ENCODE data around the gene ZDHHC14. TPM values are rescaled to one million over a fixed set of nuclear protein-coding genes. Genes with fewer than 3 reads are reported as not detected.

Gene ZDHHC14
- polyA plus RNA-seq, 1 donor (not counting 4 experiments of a cell fraction or from before 2014, with no cell fraction given): 6.4 TPM

GRCh38 chr6:157673596-157673995 lies 292.6 kb downstream of the ZDHHC14 start:
- Histone ChIP-seq H3K36me3 (ENCODE audit: control insufficient read depth in 2 of 2, extremely low read depth in 1 of 2, insufficient read depth in 2 of 2, low read length in 2 of 2) (no peaks in the 10 kb centered on the region), H3K9ac (ENCODE audit: control insufficient read depth, extremely low read depth, insufficient read depth, low read length) (no peak overlapping the region), H4K20me1 (ENCODE audit: control insufficient read depth, extremely low read depth, insufficient read depth, low read length) (no peaks in the 10 kb centered on the region), H3K4me2 (ENCODE audit: control insufficient read depth, extremely low read depth, insufficient read depth, low read depth, low read length) (no peak overlapping the region), H3K27me3 (ENCODE audit: control insufficient read depth, extremely low read depth, insufficient read depth, low read length) (no peaks in the 10 kb centered on the region), H2AFZ (ENCODE audit: control insufficient read depth, low read length) (no peak overlapping the region), H3K4me3 (ENCODE audit: control insufficient read depth in 2 of 3, extremely low read depth in 1 of 3, insufficient read depth in 2 of 3, low read depth in 1 of 3, low read length in 3 of 3) (no peak overlapping the region), H3K9me1 (ENCODE audit: control insufficient read depth, extremely low read depth, insufficient read depth, low read length) (no peaks in the 10 kb centered on the region), H3K79me2 (ENCODE audit: control insufficient read depth, insufficient read depth, low read length) (no peaks in the 10 kb centered on the region), H3K9me3 (ENCODE audit: control insufficient read depth, low read depth, low read length) (no peaks in the 10 kb centered on the region), H3K4me1 (ENCODE audit: control insufficient read depth, extremely low read depth, insufficient read depth, low read length) (peaks cover 10% of the 10 kb centered on the region), H3K27ac (ENCODE audit: control insufficient read depth, insufficient read depth, low read length) (no peak overlapping the region)
- dilution Hi-C loops (cut with MboI; ENCODE audit: extremely low pct_ligation_motif_present, low sequenced_read_pairs): no loop called here
- TF ChIP-seq CTCF (optimal IDR thresholded peaks at IDR 0.05 in 1 of 3, IDR thresholded peaks at IDR 0.05 in 1 of 3, conservative IDR thresholded peaks at IDR 0.05 in 1 of 3; ENCODE audit: extremely low read depth in 1 of 3, insufficient read depth in 2 of 3, low read length in 3 of 3): no peak
- no peak for TF ChIP-seq EZH2 (IDR thresholded peaks at IDR 0.05; ENCODE audit: low read length)
- no peak for FAIRE-seq
- no peak for DNase-seq (ENCODE audit: low read depth, low spot score)

- H3K9me3 ChIP-seq (ENCODE audit: control insufficient read depth, low read depth, low read length): no peaks in the 10 kb centered on the region
- no peak overlapping the region for H3K4me2 ChIP-seq (ENCODE audit: control insufficient read depth, extremely low read depth, insufficient read depth, low read depth, low read length)
- DNase-seq (ENCODE audit: low read depth, low spot score): no peak
- no peak overlapping the region for H2AFZ ChIP-seq (ENCODE audit: control insufficient read depth, low read length)
- no peak overlapping the region for H3K4me3 ChIP-seq (ENCODE audit: control insufficient read depth in 2 of 3, extremely low read depth in 1 of 3, insufficient read depth in 2 of 3, low read depth in 1 of 3, low read length in 3 of 3)
- no peak overlapping the region for H3K9ac ChIP-seq (ENCODE audit: control insufficient read depth, extremely low read depth, insufficient read depth, low read length)
- no peaks in the 10 kb centered on the region for H3K27me3 ChIP-seq (ENCODE audit: control insufficient read depth, extremely low read depth, insufficient read depth, low read length)
- H3K4me1 ChIP-seq (ENCODE audit: control insufficient read depth, extremely low read depth, insufficient read depth, low read length): peaks cover 10% of the 10 kb centered on the region
- no peaks in the 10 kb centered on the region for H3K36me3 ChIP-seq (ENCODE audit: control insufficient read depth in 2 of 2, extremely low read depth in 1 of 2, insufficient read depth in 2 of 2, low read length in 2 of 2)
- H4K20me1 ChIP-seq (ENCODE audit: control insufficient read depth, extremely low read depth, insufficient read depth, low read length): no peaks in the 10 kb centered on the region
- no peaks in the 10 kb centered on the region for H3K9me1 ChIP-seq (ENCODE audit: control insufficient read depth, extremely low read depth, insufficient read depth, low read length)
- no peak for FAIRE-seq
- H3K79me2 ChIP-seq (ENCODE audit: control insufficient read depth, insufficient read depth, low read length): no peaks in the 10 kb centered on the region
- dilution Hi-C loops (cut with MboI; ENCODE audit: extremely low pct_ligation_motif_present, low sequenced_read_pairs): no loop called here
- TF ChIP-seq EZH2 (IDR thresholded peaks at IDR 0.05; ENCODE audit: low read length): no peak
- no peak for TF ChIP-seq CTCF (optimal IDR thresholded peaks at IDR 0.05 in 1 of 3, IDR thresholded peaks at IDR 0.05 in 1 of 3, conservative IDR thresholded peaks at IDR 0.05 in 1 of 3; ENCODE audit: extremely low read depth in 1 of 3, insufficient read depth in 2 of 3, low read length in 3 of 3)
- no peak overlapping the region for H3K27ac ChIP-seq (ENCODE audit: control insufficient read depth, insufficient read depth, low read length)
These were observed 293.1 kb downstream of the ZDHHC14 start for GRCh38 chr6:157674061-157674460.
